Measurements from ENCODE around the gene CUL1.

DNA sequence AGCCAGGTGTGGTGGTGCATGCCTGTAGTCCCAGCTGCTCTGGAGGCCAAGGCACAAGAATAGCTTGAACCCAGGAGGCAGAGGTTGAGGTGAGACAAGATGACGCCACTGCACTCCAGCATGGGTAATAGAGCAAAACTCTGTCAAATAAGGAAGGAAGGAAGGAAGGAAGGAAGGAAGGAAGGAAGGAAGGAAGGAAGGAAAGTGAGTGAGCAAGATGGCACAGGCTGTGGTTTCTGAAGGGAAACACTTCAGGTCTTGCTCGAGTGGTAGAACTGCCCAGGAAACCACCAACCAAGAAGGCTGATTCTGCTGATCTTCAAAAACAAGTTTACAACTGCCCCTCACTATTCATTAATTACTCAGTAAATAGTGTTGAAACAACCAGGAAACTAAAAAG lies 140.2 kb downstream of the CUL1 start:
- no peak for TF ChIP-seq POLR2A (IDR thresholded peaks at IDR 0.05)
- TF ChIP-seq, protein P1, sequence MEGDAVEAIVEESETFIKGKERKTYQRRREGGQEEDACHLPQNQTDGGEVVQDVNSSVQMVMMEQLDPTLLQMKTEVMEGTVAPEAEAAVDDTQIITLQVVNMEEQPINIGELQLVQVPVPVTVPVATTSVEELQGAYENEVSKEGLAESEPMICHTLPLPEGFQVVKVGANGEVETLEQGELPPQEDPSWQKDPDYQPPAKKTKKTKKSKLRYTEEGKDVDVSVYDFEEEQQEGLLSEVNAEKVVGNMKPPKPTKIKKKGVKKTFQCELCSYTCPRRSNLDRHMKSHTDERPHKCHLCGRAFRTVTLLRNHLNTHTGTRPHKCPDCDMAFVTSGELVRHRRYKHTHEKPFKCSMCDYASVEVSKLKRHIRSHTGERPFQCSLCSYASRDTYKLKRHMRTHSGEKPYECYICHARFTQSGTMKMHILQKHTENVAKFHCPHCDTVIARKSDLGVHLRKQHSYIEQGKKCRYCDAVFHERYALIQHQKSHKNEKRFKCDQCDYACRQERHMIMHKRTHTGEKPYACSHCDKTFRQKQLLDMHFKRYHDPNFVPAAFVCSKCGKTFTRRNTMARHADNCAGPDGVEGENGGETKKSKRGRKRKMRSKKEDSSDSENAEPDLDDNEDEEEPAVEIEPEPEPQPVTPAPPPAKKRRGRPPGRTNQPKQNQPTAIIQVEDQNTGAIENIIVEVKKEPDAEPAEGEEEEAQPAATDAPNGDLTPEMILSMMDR (IDR thresholded peaks at IDR 0.05), result no peak

Measured in ovary (tissue), 3 donors.